ENCODE data around the gene RAPGEF5.

DNA sequence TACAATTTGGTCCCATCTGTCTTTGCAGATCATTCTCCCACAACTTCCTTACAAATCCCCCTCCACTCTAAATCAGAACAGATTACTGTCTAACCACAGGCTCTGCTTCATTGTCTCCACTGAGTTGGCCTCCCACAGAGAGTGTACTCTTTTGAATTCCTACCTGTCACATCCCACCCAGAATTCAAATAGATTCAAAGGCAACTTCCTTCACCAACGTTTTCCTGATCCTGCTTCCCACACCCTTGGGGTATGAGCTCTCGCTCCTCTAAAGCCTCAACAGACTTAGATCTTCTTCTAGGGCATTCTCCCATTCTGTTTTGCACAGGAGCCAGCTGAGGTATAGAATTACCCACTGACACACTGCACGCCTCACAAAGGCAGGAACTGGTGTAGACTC lies 213.5 kb downstream of the RAPGEF5 start:
- TF ChIP-seq CTCF (IDR thresholded peaks at IDR 0.05) (no peak), POLR2A (IDR thresholded peaks at IDR 0.05) (no peak)
